Osteoblast (primary cell): ENCODE results near the gene PLEKHG4B. TPM values are rescaled to one million over a fixed set of nuclear protein-coding genes. Genes with fewer than 3 reads are reported as not detected.
A peak's percentile ranks its signal among the peaks of the same experiment; 100 is the strongest.

Experiments used
- DNase-seq: peaks from one replicate; pipeline ENCODE4 v3.0.0; 2011; ENCODE audit warnings: low spot score, mixed read lengths; ENCODE audit not compliant: insufficient read length; ENCODE audit errors: missing footprints
- H2AFZ ChIP-seq: 2 replicates; pipeline ENCODE4 v1.6.0; 2011; ENCODE audit warnings: mild to moderate bottlenecking, low read length
- H3K27ac ChIP-seq: 2 replicates; pipeline ENCODE4 v1.5.1; 2011; ENCODE audit warnings: mild to moderate bottlenecking, low read depth, low read length, moderate library complexity
- H3K27me3 ChIP-seq: 2 replicates; pipeline ENCODE4 v1.6.0; 2012; ENCODE audit warnings: mild to moderate bottlenecking, control low read depth, inconsistent platforms, low read length, moderate library complexity; ENCODE audit not compliant: insufficient read depth
- H3K36me3 ChIP-seq: 2 replicates; pipeline ENCODE4 v1.5.1; 2011; ENCODE audit warnings: mild to moderate bottlenecking, low read length, control low read depth, moderate library complexity; ENCODE audit not compliant: insufficient read depth
- H3K4me1 ChIP-seq: 2 replicates; pipeline ENCODE4 v1.5.1; 2011; ENCODE audit warnings: mild to moderate bottlenecking, low read length, control low read depth, moderate library complexity; ENCODE audit not compliant: insufficient read depth
- H3K4me2 ChIP-seq: 2 replicates; pipeline ENCODE4 v1.6.0; 2011; ENCODE audit warnings: mild to moderate bottlenecking, low read length; ENCODE audit not compliant: insufficient read depth
- H3K4me3 ChIP-seq: fragments of 200-600 bp; sonication (generic); 3 replicates; pipeline ENCODE4 v1.5.1; 2012; ENCODE audit warnings: mild to moderate bottlenecking, low read length, inconsistent platforms; ENCODE audit not compliant: insufficient read depth
- H3K79me2 ChIP-seq: 2 replicates; pipeline ENCODE4 v1.6.0; 2012; ENCODE audit warnings: mild to moderate bottlenecking, low read length, control low read depth, inconsistent platforms; ENCODE audit not compliant: insufficient read depth
- H3K9me3 ChIP-seq: 2 replicates; pipeline ENCODE4 v1.5.1; 2011; ENCODE audit warnings: low read depth, low read length, control low read depth
- H4K20me1 ChIP-seq: 2 replicates; pipeline ENCODE4 v1.6.0; 2012; ENCODE audit warnings: mild to moderate bottlenecking, low read length, control low read depth; ENCODE audit not compliant: insufficient read depth
- total RNA-seq: library from RNA; depleted of rRNA; stranded (reverse); fragments of >200 nt; gene quantifications from 2 replicates; pipeline ENCODE4 v1.2.3, GENCODE V29; 2012
- TF ChIP-seq, protein P1 (sequence below): IDR thresholded peaks from 2 replicates; pipeline ENCODE4 v1.5.1; 2011; ENCODE audit warnings: mild to moderate bottlenecking, low read depth, low read length, moderate library complexity; ENCODE audit errors: extremely low read depth

PLEKHG4B gene
- total RNA-seq, 1 donor: 0.36 TPM

DNA sequence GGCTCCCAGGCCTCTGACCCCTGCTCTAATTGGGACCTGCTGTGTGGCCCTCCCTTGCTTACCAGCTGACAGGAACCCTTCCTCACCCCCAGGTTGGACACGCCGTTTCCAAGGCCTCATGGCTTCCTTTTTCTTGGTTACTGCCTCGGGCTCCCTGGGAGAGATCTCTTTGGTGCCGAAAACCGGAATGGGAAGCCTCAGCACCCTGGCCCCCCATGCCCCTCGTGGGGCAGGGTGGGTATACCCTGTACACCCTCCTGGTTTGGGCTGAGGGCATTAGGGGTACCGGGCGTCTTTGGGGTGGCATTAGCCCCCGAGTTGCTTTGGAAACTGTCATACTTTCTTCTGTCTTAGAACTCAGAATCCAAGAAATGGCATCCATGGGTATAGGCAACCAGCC lies 89.2 kb downstream of the PLEKHG4B start:
- H3K4me2 ChIP-seq: no peak overlapping the region
- H3K9me3 ChIP-seq: no peaks in the 10 kb centered on the region
- no peak overlapping the region for H3K4me3 ChIP-seq
- no peaks in the 10 kb centered on the region for H4K20me1 ChIP-seq
- no peaks in the 10 kb centered on the region for H3K36me3 ChIP-seq
- TF ChIP-seq, protein P1, sequence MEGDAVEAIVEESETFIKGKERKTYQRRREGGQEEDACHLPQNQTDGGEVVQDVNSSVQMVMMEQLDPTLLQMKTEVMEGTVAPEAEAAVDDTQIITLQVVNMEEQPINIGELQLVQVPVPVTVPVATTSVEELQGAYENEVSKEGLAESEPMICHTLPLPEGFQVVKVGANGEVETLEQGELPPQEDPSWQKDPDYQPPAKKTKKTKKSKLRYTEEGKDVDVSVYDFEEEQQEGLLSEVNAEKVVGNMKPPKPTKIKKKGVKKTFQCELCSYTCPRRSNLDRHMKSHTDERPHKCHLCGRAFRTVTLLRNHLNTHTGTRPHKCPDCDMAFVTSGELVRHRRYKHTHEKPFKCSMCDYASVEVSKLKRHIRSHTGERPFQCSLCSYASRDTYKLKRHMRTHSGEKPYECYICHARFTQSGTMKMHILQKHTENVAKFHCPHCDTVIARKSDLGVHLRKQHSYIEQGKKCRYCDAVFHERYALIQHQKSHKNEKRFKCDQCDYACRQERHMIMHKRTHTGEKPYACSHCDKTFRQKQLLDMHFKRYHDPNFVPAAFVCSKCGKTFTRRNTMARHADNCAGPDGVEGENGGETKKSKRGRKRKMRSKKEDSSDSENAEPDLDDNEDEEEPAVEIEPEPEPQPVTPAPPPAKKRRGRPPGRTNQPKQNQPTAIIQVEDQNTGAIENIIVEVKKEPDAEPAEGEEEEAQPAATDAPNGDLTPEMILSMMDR: no peak
- H3K27ac ChIP-seq: no peak overlapping the region
- H3K79me2 ChIP-seq: no peaks in the 10 kb centered on the region
- no peaks in the 10 kb centered on the region for H3K4me1 ChIP-seq
- peaks cover 37% of the 10 kb centered on the region for H3K27me3 ChIP-seq
- H2AFZ ChIP-seq: no peak overlapping the region
- peak; percentile 54 for DNase-seq

DNA sequence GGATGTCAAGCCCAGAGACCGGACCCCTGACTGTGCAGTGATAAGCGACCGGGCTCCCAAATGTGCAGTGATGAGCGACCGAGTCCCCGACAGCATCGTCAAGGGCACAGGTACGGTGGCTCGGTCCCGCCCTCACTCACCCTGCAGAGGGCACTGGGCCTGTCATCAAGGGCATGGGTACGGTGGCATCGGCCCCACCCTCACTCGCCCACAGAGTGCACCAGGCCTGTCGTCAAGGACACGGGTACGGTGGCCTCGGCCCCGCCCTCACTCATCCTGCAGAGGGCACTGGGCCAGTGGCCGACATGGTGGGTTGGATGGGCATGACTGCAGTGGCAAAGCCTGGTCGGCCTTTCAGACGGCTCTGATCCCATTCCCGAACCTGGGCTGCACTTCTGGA lies 89.6 kb downstream of the PLEKHG4B start:
- Histone ChIP-seq H3K36me3 (no peaks in the 10 kb centered on the region), H3K79me2 (no peaks in the 10 kb centered on the region), H3K9me3 (no peaks in the 10 kb centered on the region), H2AFZ (no peak overlapping the region), H3K27me3 (peaks cover 35% of the 10 kb centered on the region), H3K4me1 (no peaks in the 10 kb centered on the region), H4K20me1 (no peaks in the 10 kb centered on the region), H3K4me3 (no peak overlapping the region), H3K27ac (no peak overlapping the region), H3K4me2 (no peak overlapping the region)
- no peak for DNase-seq
- TF ChIP-seq, protein P1: no peak

DNA sequence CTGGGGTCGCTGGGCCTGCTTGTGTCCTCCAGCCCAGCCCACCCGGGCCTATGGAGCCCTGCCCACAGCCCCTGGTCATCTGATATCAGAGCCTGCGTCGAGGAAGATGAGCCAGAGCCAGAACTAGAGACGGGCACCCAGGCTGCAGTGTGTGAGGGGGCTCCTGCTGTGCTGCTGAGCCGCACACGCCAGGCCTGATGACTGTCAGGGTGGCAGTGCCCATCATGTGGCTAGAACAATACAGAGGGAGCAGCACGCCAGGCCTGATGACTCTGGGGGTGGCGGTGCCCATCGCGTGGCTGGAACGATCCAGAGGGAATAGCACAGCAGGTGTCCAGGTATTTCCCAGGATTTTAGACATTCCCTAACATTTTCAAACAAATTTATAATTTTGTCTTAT lies 90.2 kb downstream of the PLEKHG4B start:
- no peak overlapping the region for H3K27ac ChIP-seq
- H4K20me1 ChIP-seq: no peaks in the 10 kb centered on the region
- no peaks in the 10 kb centered on the region for H3K4me1 ChIP-seq
- H3K9me3 ChIP-seq: no peaks in the 10 kb centered on the region
- no peaks in the 10 kb centered on the region for H3K79me2 ChIP-seq
- TF ChIP-seq, protein P1: no peak
- no peak overlapping the region for H3K4me3 ChIP-seq
- H2AFZ ChIP-seq: no peak overlapping the region
- DNase-seq: peak; percentile 17
- peaks cover 35% of the 10 kb centered on the region for H3K27me3 ChIP-seq
- no peak overlapping the region for H3K4me2 ChIP-seq
- H3K36me3 ChIP-seq: no peaks in the 10 kb centered on the region

DNA sequence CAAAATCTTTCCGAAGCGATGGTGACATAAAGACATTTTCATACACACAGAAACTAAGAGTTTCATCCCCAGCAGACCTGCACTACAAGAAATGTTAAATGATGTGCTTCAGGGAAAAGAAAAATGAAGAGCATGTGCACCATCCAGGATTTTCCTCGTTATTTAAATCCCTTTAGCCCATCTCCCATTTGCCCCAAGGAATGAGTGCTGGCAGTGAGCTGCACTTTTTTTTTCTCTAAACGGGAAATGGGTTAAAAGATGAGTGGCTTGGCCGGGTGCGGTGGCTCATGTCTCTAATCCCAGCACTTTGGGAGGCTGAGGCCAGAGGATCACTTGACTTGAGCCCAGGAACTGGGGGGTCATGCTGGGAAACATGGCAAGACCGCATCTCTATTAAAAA lies 92.5 kb downstream of the PLEKHG4B start:
- TF ChIP-seq, protein P1: no peak
- Histone ChIP-seq H3K9me3 (no peaks in the 10 kb centered on the region), H3K79me2 (no peaks in the 10 kb centered on the region), H3K4me2 (no peak overlapping the region), H3K27me3 (peaks cover 21% of the 10 kb centered on the region), H3K36me3 (no peaks in the 10 kb centered on the region), H3K4me1 (peaks cover 4% of the 10 kb centered on the region), H3K4me3 (no peak overlapping the region), H3K27ac (no peak overlapping the region), H2AFZ (no peak overlapping the region), H4K20me1 (no peaks in the 10 kb centered on the region)
- peak; percentile 54 for DNase-seq
